ENCODE results near the gene MAD1L1. TPM values are rescaled to one million over a fixed set of nuclear protein-coding genes. Genes with fewer than 3 reads are reported as not detected.

MAD1L1 gene
- total and polyA plus RNA-seq, 2 of the 4 experiments (the other 2 are of a cell fraction), result 29.0 to 40.9 TPM

- no peak for TF ChIP-seq ELK1 (IDR thresholded peaks at IDR 0.05; ENCODE audit: borderline replicate concordance, low read depth, low read length)
Observed at GRCh38 chr7:2019711-2020511, 212.8 kb downstream of the MAD1L1 start (continued).

DNA sequence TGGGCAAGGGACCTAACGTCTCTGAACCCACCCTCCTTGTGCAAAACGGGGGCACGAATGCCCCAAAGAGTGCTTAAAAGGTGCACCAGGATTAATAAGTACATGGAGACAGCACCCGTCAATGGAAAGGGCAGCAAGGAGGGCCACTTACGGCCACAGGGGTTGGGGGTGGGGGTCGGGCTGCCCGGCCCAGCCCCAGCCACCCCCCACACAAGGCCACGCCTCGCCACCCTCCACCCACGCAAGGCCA lies 213.4 kb downstream of the MAD1L1 start:
- dilution Hi-C loops (cut with HindIII; ENCODE audit: low sequenced_read_pairs, unreplicated experiment), result no loop called here
- POLR2A ChIA-PET (ENCODE audit: unreplicated experiment), result no interaction called here
- TF ChIP-seq RCOR1 (IDR thresholded peaks at IDR 0.05; ENCODE audit: insufficient replicate concordance, low read length) (no peak), RAD21 (IDR thresholded peaks at IDR 0.05; ENCODE audit: low read length) (no peak), CHD1 (IDR thresholded peaks at IDR 0.05; ENCODE audit: low read depth, low read length) (no peak), SMC3 (IDR thresholded peaks at IDR 0.05; ENCODE audit: low read depth, low read length) (no peak), POLR2A (IDR thresholded peaks at IDR 0.05; ENCODE audit: low read depth, low read length) (no peak), FOS (IDR thresholded peaks at IDR 0.05; ENCODE audit: low read depth, low read length) (no peak), RFX5 (IDR thresholded peaks at IDR 0.05; ENCODE audit: low read depth, low read length) (no peak), CEBPB (IDR thresholded peaks at IDR 0.05; ENCODE audit: low read depth, low read length) (no peak), MXI1 (IDR thresholded peaks at IDR 0.05; ENCODE audit: borderline replicate concordance, low read depth, low read length) (no peak), BHLHE40 (IDR thresholded peaks at IDR 0.05; ENCODE audit: low read depth, low read length) (no peak), NFE2L2 (IDR thresholded peaks at IDR 0.05; ENCODE audit: low read depth, low read length) (no peak), MAZ (IDR thresholded peaks at IDR 0.05; ENCODE audit: borderline replicate concordance, low read depth, low read length) (no peak), ELK1 (IDR thresholded peaks at IDR 0.05; ENCODE audit: borderline replicate concordance, low read depth, low read length) (no peak)
- TF ChIP-seq, protein P1, sequence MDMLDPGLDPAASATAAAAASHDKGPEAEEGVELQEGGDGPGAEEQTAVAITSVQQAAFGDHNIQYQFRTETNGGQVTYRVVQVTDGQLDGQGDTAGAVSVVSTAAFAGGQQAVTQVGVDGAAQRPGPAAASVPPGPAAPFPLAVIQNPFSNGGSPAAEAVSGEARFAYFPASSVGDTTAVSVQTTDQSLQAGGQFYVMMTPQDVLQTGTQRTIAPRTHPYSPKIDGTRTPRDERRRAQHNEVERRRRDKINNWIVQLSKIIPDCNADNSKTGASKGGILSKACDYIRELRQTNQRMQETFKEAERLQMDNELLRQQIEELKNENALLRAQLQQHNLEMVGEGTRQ (IDR thresholded peaks at IDR 0.05; ENCODE audit: low read depth, low read length), result no peak

More for the DNA sequence above, 213.4 kb downstream of the MAD1L1 start:
- 60% methylated on average over 3 of the region's 10 CpGs; no CpG with 5 or more reads in 1 of the 2 experiments for WGBS, 2 experiments (ENCODE audit: extremely low coverage in 2 of 2, insufficient read length in 1 of 2)
- DNase-seq (no peak), ATAC-seq (ENCODE audit: low read depth) (no peak)
- Histone ChIP-seq H4K5ac (ENCODE audit: low read depth, low read length) (peak overlapping the region; percentile 24), H2BK20ac (ENCODE audit: low read depth, low read length) (peak overlapping the region; percentile 75; the same call in 1 of the 2 replicates), H2AFZ (replicated peaks; ENCODE audit: low read length, poor library complexity) (peak overlapping the region; percentile 87), H2BK120ac (ENCODE audit: low read depth, low read length) (peak overlapping the region; percentile 84), H3K18ac (ENCODE audit: low read depth, low read length) (peak overlapping the region; percentile 23), H4K91ac (ENCODE audit: insufficient read depth, low read depth, low read length) (peak overlapping the region; percentile 82), H3K14ac (replicated peaks; ENCODE audit: low read depth, low read length) (peak overlapping the region; percentile 84), H3K9ac (ENCODE audit: low read depth, low read length) (no peak overlapping the region), H2AK9ac (replicated peaks; ENCODE audit: low read depth, low read length, poor library complexity) (peak overlapping the region; percentile 95), H3K4me2 (ENCODE audit: low read depth, low read length) (no peak overlapping the region), H4K8ac (ENCODE audit: low read depth in 2 of 2, low read length in 2 of 2) (peak overlapping the region; percentile 42 to 87; a peak in 3 of 4 replicates), H3K4me3 (ENCODE audit: insufficient read depth, low read depth, low read length) (no peak overlapping the region), H3K56ac (ENCODE audit: extremely low read depth, insufficient read depth, low read length) (no peak overlapping the region), H3K79me1 (ENCODE audit: low read depth in 1 of 2, low read length in 2 of 2) (peaks cover 6 to 31% of the 10 kb centered on the region in 2 experiments), H3K4ac (ENCODE audit: low read depth, low read length) (peak overlapping the region; percentile 93), H3K4me1 (ENCODE audit: control insufficient read depth, insufficient read depth, low read length) (peaks cover 19% of the 10 kb centered on the region), H4K20me1 (ENCODE audit: insufficient read depth, low read length) (no peaks in the 10 kb centered on the region; the same call in 1 of the 2 replicates), H3K27me3 (ENCODE audit: control insufficient read depth, insufficient read depth, low read length) (no peaks in the 10 kb centered on the region), H3K27ac (ENCODE audit: insufficient read depth, low read length) (peak overlapping the region; percentile 73), H2BK5ac (ENCODE audit: low read depth, low read length, poor library complexity, severe bottlenecking) (peak overlapping the region; percentile 71), H2AK5ac (ENCODE audit: low read depth, low read length) (peak overlapping the region; percentile 78), H3K9me3 (ENCODE audit: control insufficient read depth, insufficient read depth, low read length) (peaks cover 3% of the 10 kb centered on the region; the same call in 1 of the 2 replicates), H3K36me3 (ENCODE audit: control insufficient read depth, insufficient read depth, low read length) (no peaks in the 10 kb centered on the region), H2BK15ac (ENCODE audit: low read depth, low read length) (peak overlapping the region; percentile 47; the same call in 2 of the 3 replicates), H3K9me1 (ENCODE audit: insufficient read depth, low read length) (peaks cover 15% of the 10 kb centered on the region), H3K23ac (ENCODE audit: low read depth, low read length) (peak overlapping the region; percentile 31; the same call in 1 of the 2 replicates)
- CTCF ChIA-PET, result no interaction called here
- intact Hi-C loops (cut with micrococcal nuclease) (no loop called here), in situ Hi-C loops (cut with MboI; ENCODE audit: low sequenced_read_pairs) (no loop called here)
- no TSS peak for BruUV-seq (replicated peaks)
